RKO (cell line): ENCODE data around the gene PLXDC1.
"Not testable (repeated sequence)": the region's sequence is repeated elsewhere in the genome, so short reads cannot be mapped to it uniquely, and the experiment has no call there.

ENCODE experiments used
- DNase-seq: peaks from one replicate; pipeline ENCODE4 v3.0.0-alpha.2; 2016; ENCODE audit warnings: low spot score

Gene PLXDC1

GRCh38 chr17:39153599-39154051, 2.2 kb upstream of the PLXDC1 start:
- peak; percentile 92 for DNase-seq

GRCh38 chr17:39151943-39152818, 744 bp upstream of the PLXDC1 start:
- no peak for DNase-seq

GRCh38 chr17:39150795-39151149, 665 bp downstream of the PLXDC1 start:
- DNase-seq: no peak

- no peak for DNase-seq
Measured at GRCh38 chr17:39150104-39150634, 1.3 kb downstream of the PLXDC1 start.

GRCh38 chr17:39147221-39148185, 3.9 kb downstream of the PLXDC1 start:
- no peak for DNase-seq

GRCh38 chr17:39146273-39146672, 5.2 kb downstream of the PLXDC1 start:
- DNase-seq: no peak

GRCh38 chr17:39145143-39145542, 6.3 kb downstream of the PLXDC1 start:
- DNase-seq: no peak

- DNase-seq: no peak
Measured at GRCh38 chr17:39144416-39144840, 7.0 kb downstream of the PLXDC1 start.

GRCh38 chr17:39143552-39144093, 7.8 kb downstream of the PLXDC1 start:
- no peak for DNase-seq

- no peak for DNase-seq
Measured at GRCh38 chr17:39141915-39142664, 9.3 kb downstream of the PLXDC1 start.

GRCh38 chr17:39141294-39141693, 10.1 kb downstream of the PLXDC1 start:
- no peak for DNase-seq

- DNase-seq: no peak
Measured at GRCh38 chr17:39139561-39139960, 11.9 kb downstream of the PLXDC1 start.

GRCh38 chr17:39139161-39139511, 12.3 kb downstream of the PLXDC1 start:
- DNase-seq: peak; percentile 62

GRCh38 chr17:39138431-39139160, 12.8 kb downstream of the PLXDC1 start:
- no peak for DNase-seq

- no peak for DNase-seq
Measured at GRCh38 chr17:39134878-39135277, 16.6 kb downstream of the PLXDC1 start.

GRCh38 chr17:39132192-39132610, 19.2 kb downstream of the PLXDC1 start:
- DNase-seq: peak; percentile 66

GRCh38 chr17:39131616-39132015, 19.8 kb downstream of the PLXDC1 start:
- DNase-seq: no peak

- no peak for DNase-seq
Measured at GRCh38 chr17:39130205-39130604, 21.2 kb downstream of the PLXDC1 start.

GRCh38 chr17:39129544-39129943, 21.9 kb downstream of the PLXDC1 start:
- not testable (repeated sequence) for DNase-seq

GRCh38 chr17:39126436-39126835, 25.0 kb downstream of the PLXDC1 start:
- no peak for DNase-seq
